ENCODE results near the gene AMOTL1.
A peak's percentile ranks its signal among the peaks of the same experiment; 100 is the strongest.

The AMOTL1 gene

GRCh38 chr11:94861306-94861845 lies 93.2 kb downstream of the AMOTL1 start:
- TF ChIP-seq RAD21 (IDR thresholded peaks at IDR 0.05; ENCODE audit: low read depth) (no peak), USF1 (IDR thresholded peaks at IDR 0.05) (no peak), TAF1 (IDR thresholded peaks at IDR 0.05; ENCODE audit: low read depth) (no peak), CREB1 (IDR thresholded peaks at IDR 0.05; ENCODE audit: low read depth) (no peak)

- no peak for TF ChIP-seq TAF1 (IDR thresholded peaks at IDR 0.05; ENCODE audit: low read depth)
- no peak for TF ChIP-seq REST (IDR thresholded peaks at IDR 0.05; ENCODE audit: low read depth)
- TF ChIP-seq EGR1 (IDR thresholded peaks at IDR 0.05): no peak
- TF ChIP-seq ZBTB7A (IDR thresholded peaks at IDR 0.05; ENCODE audit: low read depth): no peak
- TF ChIP-seq USF1 (IDR thresholded peaks at IDR 0.05): no peak
- TF ChIP-seq CREB1 (IDR thresholded peaks at IDR 0.05; ENCODE audit: low read depth): no peak
- TF ChIP-seq CEBPB (IDR thresholded peaks at IDR 0.05): no peak
- no peak for TF ChIP-seq YY1 (IDR thresholded peaks at IDR 0.05; ENCODE audit: low read depth)
- no peak for TF ChIP-seq TEAD4 (IDR thresholded peaks at IDR 0.05)
- TF ChIP-seq RAD21 (IDR thresholded peaks at IDR 0.05; ENCODE audit: low read depth): no peak
- TF ChIP-seq FOXM1 (IDR thresholded peaks at IDR 0.05; ENCODE audit: borderline replicate concordance, low read depth): no peak
- TF ChIP-seq MAX (IDR thresholded peaks at IDR 0.05): no peak
Observed at GRCh38 chr11:94862926-94863880, 95.0 kb downstream of the AMOTL1 start.

GRCh38 chr11:94864506-94865045 lies 96.4 kb downstream of the AMOTL1 start:
- TF ChIP-seq MAX (IDR thresholded peaks at IDR 0.05): no peak
- no peak for TF ChIP-seq TCF12 (IDR thresholded peaks at IDR 0.05; ENCODE audit: low read depth)
- TF ChIP-seq CREB1 (IDR thresholded peaks at IDR 0.05; ENCODE audit: low read depth): no peak
- TF ChIP-seq REST (IDR thresholded peaks at IDR 0.05; ENCODE audit: low read depth): no peak
- TF ChIP-seq TAF1 (IDR thresholded peaks at IDR 0.05; ENCODE audit: low read depth): no peak
- TF ChIP-seq FOXM1 (IDR thresholded peaks at IDR 0.05; ENCODE audit: borderline replicate concordance, low read depth): no peak
- TF ChIP-seq TEAD4 (IDR thresholded peaks at IDR 0.05): no peak
- no peak for TF ChIP-seq NFIC (IDR thresholded peaks at IDR 0.05)
- no peak for TF ChIP-seq YY1 (IDR thresholded peaks at IDR 0.05; ENCODE audit: low read depth)
- TF ChIP-seq EGR1 (IDR thresholded peaks at IDR 0.05): no peak
- no peak for TF ChIP-seq RAD21 (IDR thresholded peaks at IDR 0.05; ENCODE audit: low read depth)
- TF ChIP-seq CEBPB (IDR thresholded peaks at IDR 0.05): no peak
- no peak for TF ChIP-seq ZBTB7A (IDR thresholded peaks at IDR 0.05; ENCODE audit: low read depth)
- no peak for TF ChIP-seq USF1 (IDR thresholded peaks at IDR 0.05)
- no peak for TF ChIP-seq EP300 (IDR thresholded peaks at IDR 0.05; ENCODE audit: borderline replicate concordance)

GRCh38 chr11:94866231-94866822 lies 98.2 kb downstream of the AMOTL1 start:
- no peak for TF ChIP-seq ZBTB7A (IDR thresholded peaks at IDR 0.05; ENCODE audit: low read depth)
- 0 out of 2 replicates have a peak, but pooled peaks have one; percentile 19 for TF ChIP-seq YY1 (IDR thresholded peaks at IDR 0.05; ENCODE audit: low read depth)
- peak; percentile 65 for TF ChIP-seq NFIC (IDR thresholded peaks at IDR 0.05)
- TF ChIP-seq TCF12 (IDR thresholded peaks at IDR 0.05; ENCODE audit: low read depth): peak; percentile 92
- TF ChIP-seq EP300 (IDR thresholded peaks at IDR 0.05; ENCODE audit: borderline replicate concordance): peak; percentile 95
- TF ChIP-seq TEAD4 (IDR thresholded peaks at IDR 0.05): peak; percentile 73
- TF ChIP-seq REST (IDR thresholded peaks at IDR 0.05; ENCODE audit: low read depth): no peak
- TF ChIP-seq EGR1 (IDR thresholded peaks at IDR 0.05): peak; percentile 73
- no peak for TF ChIP-seq CEBPB (IDR thresholded peaks at IDR 0.05)
- 0 out of 2 replicates have a peak, but pooled peaks have one; percentile 3 for TF ChIP-seq USF1 (IDR thresholded peaks at IDR 0.05)
- TF ChIP-seq CREB1 (IDR thresholded peaks at IDR 0.05; ENCODE audit: low read depth): no peak
- TF ChIP-seq FOXM1 (IDR thresholded peaks at IDR 0.05; ENCODE audit: borderline replicate concordance, low read depth): peak; percentile 83
- no peak for TF ChIP-seq RAD21 (IDR thresholded peaks at IDR 0.05; ENCODE audit: low read depth)
